Measurements from ENCODE around the gene CARMIL1.
A peak's percentile ranks its signal among the peaks of the same experiment; 100 is the strongest.

The CARMIL1 gene

DNA sequence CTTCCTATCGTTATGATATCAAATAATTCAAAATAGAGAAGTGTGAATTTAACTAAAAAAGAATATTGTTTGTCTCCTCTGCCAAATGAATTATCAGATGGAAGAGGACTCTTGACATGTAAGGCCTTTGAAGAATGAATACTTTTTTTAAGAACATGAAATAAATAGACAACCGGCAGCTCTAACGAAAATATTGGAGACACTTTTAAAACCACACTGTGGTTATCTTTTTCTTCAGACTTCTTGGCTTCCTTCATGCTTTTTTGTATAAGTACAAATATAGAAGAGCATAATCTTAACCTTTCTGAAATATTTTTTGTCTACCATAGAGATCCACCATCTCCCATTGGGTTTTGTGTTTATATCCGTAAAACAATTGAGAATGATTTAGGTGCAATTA is 257.6 kb downstream of the CARMIL1 start:
- DNase-seq: no peak

DNA sequence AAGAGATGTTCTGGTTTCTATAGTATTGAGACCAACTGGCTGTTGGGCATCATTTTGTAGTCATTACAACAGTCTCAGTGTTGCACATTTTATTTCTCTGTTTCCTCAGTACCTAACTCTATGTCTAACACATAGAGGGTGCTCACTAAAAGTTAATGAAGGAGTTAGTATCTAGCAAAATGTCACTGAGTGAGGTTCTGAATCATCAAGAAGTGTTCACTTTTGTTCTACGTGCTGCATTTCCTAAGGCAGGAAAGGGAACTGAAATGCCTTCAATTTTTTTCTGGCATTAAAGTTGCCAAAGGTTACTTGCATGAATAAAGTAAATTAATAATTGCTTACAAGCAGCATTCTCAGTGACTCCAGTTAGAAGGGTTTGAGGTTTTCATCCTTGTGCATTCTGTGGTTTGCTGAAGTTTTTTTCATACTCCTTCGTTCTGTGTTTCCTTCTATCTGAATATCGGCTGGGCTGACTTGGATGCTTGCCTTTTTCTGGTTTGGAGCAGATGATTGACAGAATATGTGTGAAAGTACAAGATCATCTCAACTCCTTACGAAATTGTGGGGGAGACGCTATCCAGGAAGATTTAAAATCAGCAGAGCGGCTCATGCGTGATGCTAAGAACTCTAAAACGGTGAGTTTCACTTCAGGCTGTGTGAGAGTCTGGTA is 258.3 kb downstream of the CARMIL1 start:
- no peak for DNase-seq

DNA sequence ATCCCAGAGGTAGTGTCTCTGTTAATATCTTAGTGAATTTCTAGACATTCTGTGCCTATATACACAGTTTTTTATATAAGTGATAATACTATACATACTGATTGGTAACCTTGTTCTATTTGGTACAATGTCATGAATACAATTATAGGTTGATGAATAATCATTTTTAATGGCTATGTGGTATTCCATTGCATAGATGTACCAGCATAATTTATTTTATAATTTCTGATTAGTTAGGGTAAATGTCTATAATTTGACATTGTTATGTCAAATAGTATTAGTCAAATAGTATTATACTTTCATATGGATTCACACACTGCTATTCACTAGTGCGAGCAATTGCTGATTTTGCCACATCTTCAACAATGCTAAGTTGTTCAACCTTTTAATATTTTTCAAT is 262.1 kb downstream of the CARMIL1 start:
- no peak for DNase-seq

DNA sequence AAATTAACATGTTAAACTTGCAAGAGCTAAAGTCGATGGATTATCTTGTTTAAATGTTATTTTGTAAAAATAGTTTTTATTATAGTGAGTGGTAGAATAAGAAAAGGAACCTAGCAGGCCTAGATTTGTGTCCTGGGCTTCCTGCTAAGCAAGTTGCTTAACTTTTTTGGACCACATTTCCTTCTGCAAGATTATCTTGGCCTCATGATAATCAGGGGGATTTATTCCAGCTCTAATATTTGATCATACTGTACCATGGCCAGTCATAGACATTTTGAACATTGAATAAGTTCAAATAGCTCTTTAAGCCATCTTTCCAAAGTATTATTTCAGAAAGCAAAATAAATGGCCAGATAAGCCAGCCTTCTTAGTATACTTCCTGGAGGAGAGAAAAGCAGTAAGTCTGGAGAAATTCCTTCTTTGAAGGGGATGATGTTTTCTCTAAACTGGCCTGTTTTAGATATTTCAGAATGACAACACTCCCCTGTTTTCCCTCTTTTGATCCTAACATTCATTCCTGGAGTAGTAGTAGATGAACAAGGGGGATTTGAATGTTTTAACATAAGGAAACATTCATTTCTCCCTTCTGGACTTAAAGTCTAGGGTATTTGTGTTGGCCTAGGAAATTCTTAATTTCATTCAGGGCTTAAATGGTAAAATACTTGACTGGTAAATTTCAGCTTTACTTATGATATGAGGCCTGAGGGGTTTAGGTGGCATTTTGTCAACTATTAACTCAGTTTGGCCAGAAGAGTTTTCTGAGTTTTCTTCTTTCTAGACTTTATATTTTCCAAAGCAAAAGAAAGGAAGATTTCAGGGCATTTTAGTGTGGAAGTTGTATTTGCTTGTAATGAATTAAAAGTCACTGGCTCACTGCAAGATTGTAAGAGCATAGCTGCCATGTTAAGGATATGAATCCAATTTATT is 264.1 kb downstream of the CARMIL1 start:
- no peak for DNase-seq

DNA sequence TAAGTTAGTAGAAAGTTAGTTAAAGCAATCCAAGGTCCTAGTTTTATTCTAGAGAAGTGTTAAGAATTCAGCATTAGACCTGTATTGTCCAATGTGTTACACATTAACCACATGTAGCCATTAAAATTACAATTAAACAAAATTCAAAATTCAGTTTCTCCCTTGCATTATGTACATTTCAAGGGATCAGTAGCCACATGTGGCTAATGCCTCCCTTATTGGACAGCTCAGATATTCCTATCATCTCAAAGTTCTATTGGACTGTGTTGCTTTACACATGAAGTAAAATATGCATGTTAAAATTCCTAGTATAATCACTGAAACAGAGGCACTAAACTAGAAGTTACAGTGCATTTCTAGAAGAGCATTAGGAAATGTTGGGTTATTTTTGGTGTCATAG is 265.7 kb downstream of the CARMIL1 start:
- no peak for DNase-seq

DNA sequence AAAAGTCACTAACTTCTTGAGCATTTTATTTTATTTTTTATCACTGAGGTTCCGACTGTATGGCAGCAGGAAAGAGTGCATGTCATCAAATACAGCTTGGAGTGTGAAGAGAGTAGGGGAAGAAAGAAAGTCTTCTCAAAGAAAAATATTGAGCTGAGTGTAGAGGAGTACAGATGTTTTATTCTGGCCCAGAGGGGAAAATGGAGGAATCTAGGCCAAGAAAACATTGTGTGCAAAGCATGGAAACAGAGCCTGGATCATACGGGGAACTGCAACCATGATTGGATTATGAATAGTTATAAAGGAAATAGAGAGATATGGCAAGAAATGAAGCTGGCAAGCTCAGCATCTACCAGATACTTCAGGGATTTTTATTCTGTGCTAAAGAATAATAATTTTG is 268.6 kb downstream of the CARMIL1 start:
- no peak for DNase-seq

DNA sequence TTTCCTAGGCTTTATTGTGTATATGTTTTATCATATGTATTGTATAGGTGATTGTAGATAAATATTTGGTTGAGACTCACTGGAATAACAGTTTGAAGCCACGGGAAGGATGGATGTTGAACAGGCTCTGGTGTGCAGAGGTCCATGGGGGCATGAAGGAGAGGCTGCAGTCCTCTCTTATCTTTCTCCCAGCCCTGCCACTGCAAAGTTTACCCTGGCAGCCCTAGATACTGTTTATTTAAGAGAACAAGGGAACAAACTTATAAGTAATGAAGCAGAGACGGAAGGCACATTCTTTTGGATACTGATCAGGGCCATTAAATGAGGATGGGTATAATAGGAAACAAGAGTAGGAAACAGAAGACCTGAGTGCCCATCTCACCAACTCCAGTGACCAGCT is 269.3 kb downstream of the CARMIL1 start:
- no peak for DNase-seq

DNA sequence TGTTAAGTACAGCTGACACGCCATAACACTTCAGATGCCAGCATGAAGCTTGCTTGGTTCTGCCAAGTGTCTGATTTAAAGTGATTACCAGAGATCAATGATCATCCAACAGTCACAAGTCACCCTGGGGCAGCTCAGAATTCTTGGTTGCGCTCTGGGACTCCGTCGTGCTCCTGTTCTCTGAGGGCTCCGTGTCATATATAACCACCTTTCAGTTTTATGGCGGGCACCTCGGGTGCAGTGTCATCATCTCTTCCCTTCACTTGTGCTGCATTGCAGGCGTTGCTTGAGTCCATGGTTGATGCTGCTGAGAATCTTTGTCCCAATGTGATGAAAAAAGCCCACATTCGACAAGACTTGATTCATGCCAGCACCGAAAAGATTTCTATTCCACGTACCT is 271.5 kb downstream of the CARMIL1 start:
- DNase-seq: no peak

DNA sequence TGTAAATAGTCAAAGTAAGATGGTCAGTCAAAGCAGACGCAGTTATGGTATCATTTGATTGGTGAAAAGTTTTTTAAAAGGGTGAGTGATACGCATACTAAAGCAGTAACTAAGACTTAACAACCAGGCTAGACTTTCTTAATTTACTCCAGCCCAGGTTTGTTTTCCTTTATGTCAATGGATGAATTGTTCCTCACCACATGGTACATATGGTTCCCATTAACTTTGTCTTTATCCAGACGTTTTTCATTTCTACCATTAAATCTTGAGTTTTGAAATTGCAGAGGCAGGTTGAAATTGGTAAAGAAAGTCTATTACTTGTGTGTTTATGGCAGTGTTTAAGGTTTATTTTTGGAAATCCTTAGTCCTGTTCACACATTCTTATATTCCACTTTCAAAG is 274.3 kb downstream of the CARMIL1 start:
- DNase-seq: no peak

DNA sequence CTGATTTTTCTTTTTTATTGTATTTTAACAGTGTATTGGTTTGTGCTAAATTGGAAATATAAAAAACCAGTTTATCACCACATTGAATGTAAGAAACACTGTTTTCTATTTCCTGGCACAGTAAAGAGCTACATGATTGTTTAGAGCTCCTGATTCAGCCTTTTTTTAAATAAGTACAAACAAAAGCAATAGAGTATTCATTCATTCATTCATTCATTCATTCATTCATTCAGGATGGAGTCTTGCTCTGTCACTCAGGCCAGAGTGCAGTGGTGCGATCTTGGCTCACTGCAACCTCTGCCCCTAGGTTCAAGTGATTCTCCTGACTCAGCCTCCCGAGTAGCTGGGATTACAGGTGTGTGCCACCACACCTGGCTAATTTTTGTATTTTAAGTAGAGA is 276.0 kb downstream of the CARMIL1 start:
- no peak for DNase-seq

DNA sequence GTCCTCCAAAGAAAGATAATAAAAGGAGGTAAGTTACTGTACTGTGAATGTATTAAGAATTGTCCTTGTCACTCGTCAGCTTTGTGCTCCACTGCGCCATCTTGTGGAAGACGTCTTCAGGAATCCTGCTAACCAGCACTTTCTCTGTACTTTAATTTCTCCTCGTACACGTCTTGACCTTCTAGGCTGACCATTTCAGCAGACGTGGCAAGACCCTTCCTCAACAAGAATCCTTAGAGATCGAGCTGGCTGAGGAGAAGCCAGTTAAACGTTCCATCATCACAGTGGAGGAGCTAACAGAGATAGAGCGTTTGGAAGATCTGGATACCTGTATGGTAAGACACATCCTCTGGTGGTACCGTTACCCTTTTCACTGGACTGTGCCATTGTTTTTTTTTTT is 277.3 kb downstream of the CARMIL1 start:
- DNase-seq: peak; percentile 41 to 66 (median 64)

DNA sequence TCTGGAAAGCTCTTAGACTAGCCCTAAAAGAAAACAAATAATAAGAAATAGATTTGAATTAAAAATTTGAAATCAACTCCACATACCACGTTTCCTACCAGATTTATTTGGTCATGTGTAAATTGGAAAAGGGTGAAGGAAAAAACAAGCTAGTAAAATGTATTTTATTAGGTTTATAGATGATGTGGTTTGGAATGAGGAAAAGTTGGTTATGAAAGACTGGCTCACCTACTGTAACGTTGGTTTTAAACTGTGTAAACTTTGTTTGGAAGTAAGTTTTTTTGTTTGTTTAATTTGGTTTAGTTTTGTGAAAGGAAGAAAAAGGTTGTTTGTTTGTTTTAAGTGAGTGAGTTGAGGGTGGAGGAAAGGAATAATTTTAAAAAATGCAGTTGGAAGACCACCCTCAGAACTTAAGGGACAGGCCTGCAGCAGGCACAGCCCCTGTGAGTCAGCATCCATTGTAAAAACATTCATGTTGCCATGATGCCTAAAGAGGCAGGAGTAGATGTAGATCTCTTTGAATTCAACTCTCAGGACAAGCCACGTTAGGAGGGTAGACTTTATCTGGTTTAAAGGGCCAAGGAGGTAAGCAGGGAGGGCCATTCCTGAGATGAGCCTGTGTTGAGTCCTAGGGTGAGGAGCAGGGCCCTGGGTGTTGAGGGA is 279.1 kb downstream of the CARMIL1 start:
- DNase-seq: no peak

DNA sequence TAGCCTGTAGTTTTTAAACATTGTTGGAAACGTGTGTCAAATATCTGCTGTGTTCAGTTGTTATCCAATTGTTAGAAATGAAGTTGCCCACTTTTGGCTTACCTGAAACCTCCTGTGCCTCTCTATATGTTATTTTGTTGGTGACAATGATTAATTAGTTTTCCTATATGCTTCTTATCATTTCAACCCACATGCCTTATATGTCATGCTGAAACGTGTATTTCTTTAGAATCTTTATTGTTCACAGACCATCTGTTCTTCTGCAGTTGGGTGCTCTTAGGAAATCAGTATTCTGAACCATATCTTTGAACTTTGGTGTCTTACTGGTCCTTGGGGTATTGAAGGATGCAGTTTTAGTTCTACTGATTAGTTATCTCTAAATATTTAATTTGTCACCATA is 281.7 kb downstream of the CARMIL1 start:
- no peak for DNase-seq

DNA sequence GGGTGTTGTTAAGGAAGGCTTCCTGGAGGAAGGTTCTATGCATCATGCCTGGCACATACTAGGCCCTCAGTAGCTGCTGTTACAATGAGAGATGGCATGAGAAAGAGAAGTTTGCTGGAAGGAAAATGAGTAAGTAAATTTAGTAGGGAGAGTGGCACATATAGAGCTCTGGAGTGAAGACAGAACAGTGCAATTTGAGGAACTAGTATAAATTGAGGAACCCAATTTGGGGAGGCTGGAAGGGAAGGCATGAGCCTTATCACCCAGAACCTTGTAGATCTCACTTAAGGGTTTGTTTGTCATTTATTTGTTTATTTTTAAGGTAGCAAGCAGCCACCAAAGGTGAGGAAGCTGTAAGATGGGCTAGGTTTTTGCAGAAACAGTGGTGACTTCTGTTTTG is 285.8 kb downstream of the CARMIL1 start:
- no peak for DNase-seq

DNA sequence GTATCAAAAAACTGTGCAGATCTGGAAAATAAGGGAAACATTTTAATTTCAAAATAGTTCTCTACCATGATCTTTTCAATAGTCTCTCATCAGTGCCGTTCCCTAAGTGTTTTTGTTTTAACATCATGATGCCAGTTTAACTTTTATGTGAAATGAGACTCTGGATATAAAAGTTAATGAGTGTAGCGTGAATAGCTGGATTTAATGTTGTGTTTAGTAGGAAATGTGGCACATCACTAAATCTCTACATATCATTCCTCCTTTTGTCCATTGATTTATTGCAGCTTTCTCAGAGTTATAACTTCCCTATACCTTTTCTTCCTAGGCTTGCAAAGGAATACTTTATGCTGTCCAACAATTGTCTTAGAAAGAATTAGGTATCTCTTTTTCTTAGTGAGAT is 291.4 kb downstream of the CARMIL1 start:
- no peak for DNase-seq

DNA sequence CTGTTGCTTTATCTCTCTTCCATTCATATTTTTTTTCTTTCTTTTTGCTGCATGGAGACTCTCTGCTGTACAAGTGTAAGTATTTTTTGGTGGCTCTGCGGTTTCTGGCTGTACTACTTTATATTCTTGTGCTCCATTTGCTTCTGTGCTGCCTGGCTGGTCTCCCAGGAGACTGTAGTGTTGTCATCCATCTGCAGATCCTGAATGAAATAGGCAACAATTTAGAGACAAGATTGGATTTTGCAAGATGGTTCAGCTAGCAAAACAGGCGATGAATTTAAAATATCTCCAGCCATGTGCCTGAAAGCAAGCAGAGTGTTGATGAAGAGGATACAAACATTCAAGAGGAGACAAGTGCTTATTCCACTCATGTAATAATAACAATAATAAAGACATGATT is 297.7 kb downstream of the CARMIL1 start:
- no peak for DNase-seq

DNA sequence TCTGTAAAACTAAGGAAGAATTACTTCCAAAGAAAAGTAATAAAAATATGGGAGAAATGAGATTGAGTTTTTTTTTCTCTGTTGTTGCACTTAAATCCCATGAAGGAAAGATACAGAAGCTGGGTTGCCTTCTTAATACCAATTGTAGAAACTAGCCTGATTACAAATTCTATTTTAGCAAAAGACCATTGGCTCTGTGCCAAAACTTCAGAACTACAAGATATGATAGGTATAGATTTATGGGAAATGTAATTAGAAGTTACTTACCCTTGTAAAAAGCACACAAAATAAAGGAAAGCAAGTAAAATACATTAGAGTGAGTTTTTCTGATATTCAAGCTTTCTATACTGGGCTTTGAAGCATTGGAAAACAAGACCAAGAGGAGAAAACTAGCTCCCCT is 299.4 kb downstream of the CARMIL1 start:
- no peak for DNase-seq

DNA sequence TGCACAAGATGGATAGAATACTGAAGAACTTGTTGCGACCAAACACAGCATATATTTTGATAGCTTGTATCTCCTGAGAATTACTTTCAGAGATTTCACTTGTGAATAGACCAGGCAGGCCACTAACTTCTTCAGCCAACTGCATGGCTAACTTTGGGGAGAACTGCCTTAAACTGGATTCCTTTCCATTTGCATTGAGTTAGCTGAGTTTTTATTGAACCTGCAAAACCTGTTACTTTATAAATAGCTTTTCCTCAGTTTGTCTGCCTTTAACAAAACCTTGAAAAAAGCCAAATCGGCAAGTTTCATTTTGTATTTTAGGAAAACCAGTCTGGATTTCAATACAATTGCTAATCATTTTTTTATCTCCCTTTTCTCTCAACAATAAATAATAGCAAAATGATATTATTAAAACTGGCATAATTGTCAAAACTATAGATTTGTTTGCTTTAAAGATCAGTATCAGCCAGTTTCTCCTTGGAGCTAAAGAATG is 300.3 kb downstream of the CARMIL1 start:
- DNase-seq: no peak

DNA sequence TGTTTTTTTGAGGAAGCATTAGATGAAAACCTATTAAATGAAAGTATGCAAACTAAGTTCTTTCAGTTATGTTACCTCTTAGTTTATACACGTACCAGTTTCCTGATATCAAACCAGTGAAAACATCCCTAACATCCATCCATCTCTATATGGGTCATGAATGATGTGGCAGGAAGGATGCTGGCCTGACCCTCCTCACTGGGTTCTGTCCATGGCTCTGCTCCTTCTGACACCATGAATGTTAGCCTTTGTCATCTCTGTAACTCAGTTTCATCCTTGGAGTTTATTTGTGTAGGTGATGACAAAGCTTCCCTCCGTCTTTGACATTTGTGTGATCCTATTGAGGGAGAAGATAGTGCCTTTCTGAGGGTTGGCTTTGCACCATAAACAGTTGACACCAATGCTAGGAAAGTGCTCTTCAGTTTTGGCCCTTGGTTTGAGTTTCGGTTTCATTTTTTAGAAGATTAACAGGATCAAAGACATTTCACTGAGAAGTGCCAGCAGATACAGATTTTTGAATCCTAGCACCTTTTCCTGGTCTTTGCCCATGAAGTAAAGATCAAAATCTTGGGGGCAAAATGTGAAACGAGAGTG is 300.8 kb downstream of the CARMIL1 start:
- DNase-seq: no peak

DNA sequence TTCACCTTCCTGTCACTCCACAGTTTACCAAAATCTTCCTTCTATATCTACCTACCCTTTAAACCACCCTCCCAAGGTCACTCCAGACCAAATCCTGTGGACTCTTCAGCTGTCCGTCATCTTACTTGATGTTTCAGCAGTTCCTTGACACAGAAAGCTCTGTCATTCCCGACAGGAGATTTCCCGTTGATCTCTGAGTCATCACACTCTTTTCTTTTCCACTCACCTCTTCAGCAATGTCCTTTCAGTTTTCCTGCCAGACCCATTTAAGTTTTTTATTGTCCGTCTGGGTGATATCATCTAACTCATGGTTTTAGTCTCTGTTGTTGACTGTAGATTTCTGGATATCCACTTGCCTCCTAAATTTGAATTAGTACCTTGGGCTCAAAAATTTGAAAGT is 302.9 kb downstream of the CARMIL1 start:
- DNase-seq: no peak

DNA sequence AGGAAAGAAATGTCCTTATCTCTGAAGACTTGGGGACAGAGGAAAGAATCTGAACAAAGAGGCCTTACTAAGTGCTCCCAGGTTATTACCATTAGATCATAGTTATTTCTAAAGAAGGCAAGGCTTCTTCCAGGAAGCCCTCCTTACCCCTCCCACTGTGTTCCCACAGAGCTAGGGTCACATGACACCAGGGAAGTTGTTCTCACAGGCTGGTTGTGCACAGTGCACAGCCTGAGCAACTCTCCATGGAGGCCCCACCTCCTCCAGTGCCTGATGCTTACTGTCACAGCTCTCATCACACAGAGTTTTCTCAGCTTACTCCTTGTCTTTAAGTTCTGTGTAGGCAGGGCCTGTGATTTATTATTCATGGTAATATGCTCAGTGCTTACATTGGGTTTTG is 303.9 kb downstream of the CARMIL1 start:
- no peak for DNase-seq

DNA sequence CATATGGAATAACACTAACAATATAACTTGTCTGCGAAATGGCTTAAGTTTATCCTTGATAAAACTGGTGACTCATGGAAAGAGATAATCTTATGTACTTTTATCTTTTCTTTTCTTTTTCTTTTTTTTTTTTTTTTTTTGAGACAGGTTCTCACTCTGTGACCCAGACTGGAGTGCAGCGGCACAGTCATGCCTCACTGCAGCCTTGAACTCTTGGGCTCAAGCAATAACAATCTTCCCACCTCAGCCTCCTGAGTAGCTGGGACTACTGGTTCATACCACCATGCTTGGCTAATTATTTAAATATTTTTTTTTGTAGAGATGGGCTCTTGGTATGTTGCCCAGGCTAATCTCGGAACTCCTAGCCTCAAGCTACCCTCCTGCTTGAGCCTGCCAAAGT is 304.7 kb downstream of the CARMIL1 start:
- DNase-seq: no peak

DNA sequence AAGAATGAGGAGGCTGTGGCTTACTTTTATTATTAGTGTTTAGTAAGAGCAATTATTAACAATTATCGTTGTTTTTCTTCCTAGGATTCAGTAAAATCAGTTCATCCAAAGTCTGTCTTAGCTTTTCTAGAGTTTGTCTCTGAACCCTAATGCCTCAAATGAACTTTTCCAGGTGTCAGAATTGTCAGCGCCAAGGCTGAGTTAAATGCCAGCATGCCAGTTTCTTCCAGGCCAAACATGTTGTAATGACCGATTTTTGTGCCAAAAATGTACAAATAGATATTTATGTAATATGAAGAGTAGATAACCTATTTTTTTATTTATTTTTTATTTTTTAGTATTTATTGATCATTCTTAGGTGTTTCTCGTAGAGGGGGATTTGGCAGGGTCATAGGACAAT is 306.1 kb downstream of the CARMIL1 start:
- no peak for DNase-seq
